ENCODE data around the gene CHTF8.

- TF ChIP-seq, protein P1, sequence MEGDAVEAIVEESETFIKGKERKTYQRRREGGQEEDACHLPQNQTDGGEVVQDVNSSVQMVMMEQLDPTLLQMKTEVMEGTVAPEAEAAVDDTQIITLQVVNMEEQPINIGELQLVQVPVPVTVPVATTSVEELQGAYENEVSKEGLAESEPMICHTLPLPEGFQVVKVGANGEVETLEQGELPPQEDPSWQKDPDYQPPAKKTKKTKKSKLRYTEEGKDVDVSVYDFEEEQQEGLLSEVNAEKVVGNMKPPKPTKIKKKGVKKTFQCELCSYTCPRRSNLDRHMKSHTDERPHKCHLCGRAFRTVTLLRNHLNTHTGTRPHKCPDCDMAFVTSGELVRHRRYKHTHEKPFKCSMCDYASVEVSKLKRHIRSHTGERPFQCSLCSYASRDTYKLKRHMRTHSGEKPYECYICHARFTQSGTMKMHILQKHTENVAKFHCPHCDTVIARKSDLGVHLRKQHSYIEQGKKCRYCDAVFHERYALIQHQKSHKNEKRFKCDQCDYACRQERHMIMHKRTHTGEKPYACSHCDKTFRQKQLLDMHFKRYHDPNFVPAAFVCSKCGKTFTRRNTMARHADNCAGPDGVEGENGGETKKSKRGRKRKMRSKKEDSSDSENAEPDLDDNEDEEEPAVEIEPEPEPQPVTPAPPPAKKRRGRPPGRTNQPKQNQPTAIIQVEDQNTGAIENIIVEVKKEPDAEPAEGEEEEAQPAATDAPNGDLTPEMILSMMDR (conservative IDR thresholded peaks at IDR 0.05) = no peak
- no peak for TF ChIP-seq ZFX (IDR thresholded peaks at IDR 0.05)
Measured at GRCh38 chr16:69108905-69109252, 23.5 kb downstream of the CHTF8 start.

Data from C4-2B (cell line).